Body of pancreas (tissue), 4 donors: Measurements from ENCODE around the gene KLK15.

Experiments
- CTCF ChIP-seq, 7 experiments: fragments of 450-650 bp in 4 of 7; fragments of 200-600 bp in 3 of 7; sonication (generic) in 3 of 7; IDR thresholded peaks; one replicate each; pipeline ENCODE4 v1.5.1; 2016 to 2019; ENCODE audit warnings: antibody characterized with exemption in 7 of 7
- POLR2A ChIP-seq, 3 donors: fragments of 450-650 bp; IDR thresholded peaks; one replicate each; pipeline ENCODE4 v1.6.1; 2016; ENCODE audit warnings: antibody characterized with exemption in 3 of 3, mild to moderate bottlenecking in 2 of 3

DNA sequence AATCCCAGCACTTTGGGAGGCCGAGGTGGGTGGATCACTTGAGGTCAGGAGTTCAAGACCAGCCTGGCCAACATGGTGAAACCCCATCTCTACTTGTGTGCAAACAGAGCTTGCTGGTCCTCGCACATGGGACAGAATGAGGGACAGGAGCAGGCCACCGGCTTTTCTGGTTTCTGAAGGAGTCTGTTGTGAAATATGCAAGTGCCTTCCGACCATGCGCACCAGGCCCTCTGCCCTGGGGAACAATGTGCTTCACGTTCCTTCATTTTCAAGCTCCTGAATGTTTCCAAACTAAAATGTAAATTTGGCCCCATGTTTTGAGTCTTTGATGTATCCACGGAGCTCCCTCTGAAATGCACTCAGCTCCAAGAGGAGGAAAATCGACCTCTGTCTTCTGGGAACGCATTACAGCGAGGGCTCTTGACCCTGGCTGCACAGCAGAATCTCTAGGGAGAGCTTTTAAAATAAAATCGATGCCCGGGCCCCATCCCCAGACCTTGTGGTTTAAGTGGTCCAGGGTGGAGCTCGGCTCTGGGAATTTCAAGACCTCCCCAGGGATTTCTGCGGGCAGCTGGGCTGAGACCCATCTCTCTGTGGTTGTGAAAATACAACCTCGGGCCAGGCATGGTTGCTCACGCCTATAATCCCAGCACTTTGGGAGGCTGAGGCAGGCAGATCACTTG lies 52.5 kb downstream of the KLK15 start:
- TF ChIP-seq POLR2A (IDR thresholded peaks at IDR 0.05) = no peak
- no peak for TF ChIP-seq CTCF (IDR thresholded peaks at IDR 0.05)
